ENCODE data around the gene LRP1B.

DNA sequence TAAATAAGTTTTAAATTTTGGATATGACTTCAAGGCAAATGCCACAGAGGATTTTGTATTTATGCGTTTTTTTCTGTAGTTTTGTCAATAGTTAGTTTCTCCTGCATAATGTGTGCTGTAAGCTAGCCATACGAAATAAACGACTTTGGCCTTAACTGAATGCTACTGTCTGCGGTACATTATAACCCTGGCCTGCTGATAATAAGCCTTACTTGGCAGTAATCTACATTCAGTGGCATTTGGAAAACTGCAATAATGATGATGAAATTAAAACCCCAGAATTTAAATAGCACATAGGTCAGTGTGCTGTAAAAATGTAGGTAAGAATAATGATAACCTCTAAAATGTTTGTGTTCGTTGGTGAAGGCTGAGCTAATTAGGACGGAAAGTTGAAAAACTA, 88.8 kb downstream of the LRP1B start:
- TF ChIP-seq, protein P1, sequence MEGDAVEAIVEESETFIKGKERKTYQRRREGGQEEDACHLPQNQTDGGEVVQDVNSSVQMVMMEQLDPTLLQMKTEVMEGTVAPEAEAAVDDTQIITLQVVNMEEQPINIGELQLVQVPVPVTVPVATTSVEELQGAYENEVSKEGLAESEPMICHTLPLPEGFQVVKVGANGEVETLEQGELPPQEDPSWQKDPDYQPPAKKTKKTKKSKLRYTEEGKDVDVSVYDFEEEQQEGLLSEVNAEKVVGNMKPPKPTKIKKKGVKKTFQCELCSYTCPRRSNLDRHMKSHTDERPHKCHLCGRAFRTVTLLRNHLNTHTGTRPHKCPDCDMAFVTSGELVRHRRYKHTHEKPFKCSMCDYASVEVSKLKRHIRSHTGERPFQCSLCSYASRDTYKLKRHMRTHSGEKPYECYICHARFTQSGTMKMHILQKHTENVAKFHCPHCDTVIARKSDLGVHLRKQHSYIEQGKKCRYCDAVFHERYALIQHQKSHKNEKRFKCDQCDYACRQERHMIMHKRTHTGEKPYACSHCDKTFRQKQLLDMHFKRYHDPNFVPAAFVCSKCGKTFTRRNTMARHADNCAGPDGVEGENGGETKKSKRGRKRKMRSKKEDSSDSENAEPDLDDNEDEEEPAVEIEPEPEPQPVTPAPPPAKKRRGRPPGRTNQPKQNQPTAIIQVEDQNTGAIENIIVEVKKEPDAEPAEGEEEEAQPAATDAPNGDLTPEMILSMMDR (IDR thresholded peaks at IDR 0.05) = no peak
- TF ChIP-seq POLR2AphosphoS5 (IDR thresholded peaks at IDR 0.05) (no peak), POLR2A (IDR thresholded peaks at IDR 0.05; ENCODE audit: low read depth) (no peak)

Data from esophagus muscularis mucosa (tissue), 3 donors.